HG03457 (cell line): Measurements from ENCODE around the gene PACRGL.
"Not testable (repeated sequence)": the region's sequence is repeated elsewhere in the genome, so short reads cannot be mapped to it uniquely, and the experiment has no call there.

Experiments
- ATAC-seq: cut with Tn5 transposase; IDR thresholded peaks from one replicate; pipeline ENCODE4 v1.9.1; 2021; ENCODE audit warnings: moderate number of reproducible peaks; ENCODE audit not compliant: unreplicated experiment

Gene PACRGL

DNA sequence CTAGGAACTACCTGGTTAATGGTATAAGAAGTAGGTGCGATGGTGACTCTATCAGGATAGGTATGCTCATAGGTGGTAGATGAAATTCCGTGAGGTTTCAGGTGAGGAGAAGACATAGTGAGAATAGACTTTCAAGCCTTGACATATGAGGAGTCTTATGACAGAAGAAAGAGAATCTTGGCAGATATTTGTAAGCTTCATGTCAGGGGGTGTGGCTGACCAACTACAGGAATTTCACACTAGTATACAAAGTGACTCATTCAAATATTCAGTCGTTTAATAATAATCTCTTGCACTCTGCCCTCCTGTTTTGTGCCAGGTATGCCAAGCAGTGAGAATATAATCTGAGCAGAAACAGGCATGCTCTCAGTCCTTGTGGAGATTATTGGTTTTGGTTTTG, 22.8 kb downstream of the PACRGL start:
- ATAC-seq = no peak

DNA sequence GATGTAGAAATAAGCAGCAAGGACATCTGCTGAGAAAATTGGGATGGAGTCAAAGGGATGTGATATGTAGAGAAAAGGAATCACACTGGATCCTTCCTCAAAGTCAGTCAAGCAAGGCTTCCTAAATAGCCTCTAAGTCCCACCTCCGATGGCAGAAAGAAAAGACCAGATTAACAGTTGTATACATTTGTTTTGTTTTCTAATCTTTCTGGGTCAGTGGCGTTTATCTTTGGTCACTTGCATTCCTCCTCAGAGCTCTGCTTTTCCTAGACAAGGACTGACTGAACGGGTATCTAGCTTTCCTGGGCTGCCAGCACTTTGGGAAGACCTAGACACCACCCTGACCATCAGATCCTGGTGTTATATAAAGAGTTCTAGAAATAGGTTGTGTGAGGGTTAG, 23.2 kb downstream of the PACRGL start:
- ATAC-seq = no peak

DNA sequence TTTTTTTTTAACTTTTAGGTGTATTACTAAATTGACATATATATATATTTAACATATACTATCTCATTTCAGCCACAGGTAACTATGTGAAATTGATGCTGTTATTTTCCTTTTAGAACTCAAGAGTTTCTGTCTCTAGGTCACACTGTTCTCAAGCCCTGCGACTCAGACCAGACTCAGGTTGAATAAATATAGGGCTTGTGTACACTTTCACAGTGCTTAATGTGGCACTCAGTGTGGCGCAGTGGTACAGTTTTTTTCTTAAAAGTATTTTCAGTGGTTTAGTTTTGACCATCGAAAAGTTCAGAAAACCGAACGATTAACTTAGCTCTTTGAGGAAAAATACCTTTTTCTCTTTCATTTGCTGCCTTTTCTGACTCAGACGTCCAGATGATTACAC, 24.7 kb downstream of the PACRGL start:
- peak; percentile 98 for ATAC-seq

DNA sequence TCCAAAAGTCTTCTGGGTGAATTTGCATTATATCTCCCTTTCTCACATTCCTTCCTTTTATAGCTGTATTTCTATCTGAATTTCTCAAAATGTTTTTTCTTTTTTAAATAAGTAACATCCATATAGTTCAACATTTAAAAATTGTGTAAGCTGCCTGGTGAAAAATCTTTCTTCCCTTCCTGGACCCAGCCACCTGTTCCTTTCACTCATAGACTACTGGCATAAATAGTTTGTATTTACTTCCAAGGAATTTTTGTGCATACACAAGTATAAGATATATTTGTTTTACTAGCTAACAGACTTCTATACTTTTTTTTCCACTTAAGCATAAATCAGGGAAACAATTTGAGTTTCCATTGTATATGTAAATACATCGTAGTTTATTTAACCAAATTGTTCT, 35.7 kb downstream of the PACRGL start:
- no peak for ATAC-seq

DNA sequence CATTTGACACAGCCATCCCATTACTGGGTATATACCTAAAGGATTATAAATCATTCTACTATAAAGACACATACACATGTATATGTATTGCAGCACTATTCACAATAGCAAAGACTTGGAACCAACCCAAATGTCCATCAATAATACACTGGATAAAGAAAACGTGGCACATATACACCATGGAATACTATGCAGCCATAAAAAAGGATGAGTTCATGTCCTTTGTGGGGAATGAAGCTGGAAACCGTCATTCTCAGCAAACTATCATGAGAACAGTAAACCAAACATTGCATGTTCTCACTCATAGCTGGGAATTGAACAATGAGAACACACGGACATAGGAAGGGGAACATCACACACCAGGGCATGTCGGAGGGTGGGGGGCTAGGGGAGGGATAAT, 45.7 kb downstream of the PACRGL start:
- not testable (repeated sequence) for ATAC-seq

DNA sequence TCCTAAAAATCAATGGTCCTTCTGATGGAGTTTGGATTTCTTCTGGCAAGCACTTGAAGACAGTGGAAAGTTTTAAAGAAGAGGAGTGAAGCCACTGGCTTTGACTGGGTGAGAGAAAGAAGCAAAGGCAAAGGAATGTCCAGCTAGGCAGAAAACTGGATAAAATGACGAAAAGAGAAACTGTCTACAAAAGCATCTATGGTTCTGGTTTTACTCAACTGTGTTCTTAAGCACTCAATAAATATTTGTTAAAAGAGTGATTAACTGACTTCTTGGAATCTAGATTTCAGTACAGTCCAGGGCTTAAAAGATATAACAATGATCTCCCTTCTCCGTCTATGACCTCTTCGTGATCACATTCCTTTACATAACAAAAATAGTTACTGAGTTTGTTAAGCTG, 52.4 kb downstream of the PACRGL start:
- no peak for ATAC-seq

DNA sequence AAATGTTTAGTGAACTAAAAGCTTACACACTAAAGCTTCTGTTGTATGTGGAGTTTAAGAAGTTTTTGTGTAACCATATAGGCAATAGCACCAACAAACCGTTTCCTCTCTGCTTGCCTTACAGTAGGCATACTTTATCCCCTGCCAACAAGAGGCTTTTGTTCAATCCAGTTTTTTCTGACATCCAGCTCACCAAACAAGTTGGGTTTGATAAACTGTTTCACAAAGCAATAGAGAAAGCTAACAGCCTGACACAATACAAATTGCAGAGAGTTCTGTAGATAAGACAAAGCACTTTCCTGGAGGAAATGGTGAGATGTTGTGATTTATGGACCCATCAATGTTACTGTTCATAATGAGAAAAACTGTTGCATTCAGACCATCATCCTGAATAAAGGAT, 53.8 kb downstream of the PACRGL start:
- no peak for ATAC-seq

DNA sequence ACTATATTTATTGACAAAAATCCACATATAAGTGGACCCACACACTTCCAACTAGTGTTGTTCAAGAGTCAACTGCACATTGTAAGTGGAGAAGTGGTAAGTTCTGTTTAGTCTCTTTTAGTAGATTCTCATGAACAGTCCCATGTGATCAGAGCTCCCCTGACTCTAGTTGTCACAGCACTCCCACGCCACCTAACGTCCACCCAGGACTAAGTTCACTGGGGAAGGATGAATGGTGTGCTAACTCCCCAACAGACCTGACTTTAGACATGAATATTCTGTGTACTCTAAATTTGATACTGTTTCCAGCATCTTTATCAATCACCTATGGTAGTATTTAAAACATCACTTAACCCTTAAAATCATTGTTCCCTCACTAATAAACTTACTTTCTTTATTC, 59.8 kb downstream of the PACRGL start:
- ATAC-seq = no peak

DNA sequence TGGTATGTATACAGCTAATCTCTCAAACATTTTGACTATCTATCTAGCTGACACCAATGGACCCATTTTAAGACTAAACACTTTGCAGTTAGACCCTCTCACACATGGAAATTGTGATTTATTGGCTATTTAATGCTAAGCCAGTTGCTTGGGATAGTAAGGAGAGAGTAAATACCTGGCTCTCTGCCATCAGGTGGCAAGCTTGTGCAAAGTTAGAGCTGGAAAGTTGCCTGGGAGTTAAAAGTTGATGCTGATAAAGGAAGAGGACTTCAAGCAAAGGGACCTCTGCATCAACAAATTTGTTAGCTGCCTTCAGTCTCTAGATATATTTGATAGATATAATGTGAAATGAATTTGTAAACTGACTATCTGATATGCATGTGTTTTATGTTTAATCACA, 61.1 kb downstream of the PACRGL start:
- ATAC-seq = no peak

DNA sequence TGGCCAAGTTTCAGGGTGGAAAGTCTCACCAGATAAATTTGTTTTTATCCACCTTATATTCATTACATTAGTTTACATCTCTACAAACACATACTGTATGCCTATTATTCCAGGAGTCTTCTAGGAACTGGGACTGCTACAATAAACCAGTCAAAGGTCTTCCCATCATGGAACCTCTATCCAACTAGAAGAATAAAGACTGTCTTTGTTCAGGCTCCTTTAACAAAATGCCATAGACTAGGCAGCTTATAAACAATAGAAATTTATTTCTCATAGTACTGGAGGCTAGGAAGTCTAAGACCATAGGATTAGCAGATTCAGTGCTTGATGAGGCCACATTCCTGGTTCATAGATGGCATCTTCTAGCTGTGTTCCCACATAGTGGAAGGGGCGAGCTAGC, 61.6 kb downstream of the PACRGL start:
- ATAC-seq = no peak

DNA sequence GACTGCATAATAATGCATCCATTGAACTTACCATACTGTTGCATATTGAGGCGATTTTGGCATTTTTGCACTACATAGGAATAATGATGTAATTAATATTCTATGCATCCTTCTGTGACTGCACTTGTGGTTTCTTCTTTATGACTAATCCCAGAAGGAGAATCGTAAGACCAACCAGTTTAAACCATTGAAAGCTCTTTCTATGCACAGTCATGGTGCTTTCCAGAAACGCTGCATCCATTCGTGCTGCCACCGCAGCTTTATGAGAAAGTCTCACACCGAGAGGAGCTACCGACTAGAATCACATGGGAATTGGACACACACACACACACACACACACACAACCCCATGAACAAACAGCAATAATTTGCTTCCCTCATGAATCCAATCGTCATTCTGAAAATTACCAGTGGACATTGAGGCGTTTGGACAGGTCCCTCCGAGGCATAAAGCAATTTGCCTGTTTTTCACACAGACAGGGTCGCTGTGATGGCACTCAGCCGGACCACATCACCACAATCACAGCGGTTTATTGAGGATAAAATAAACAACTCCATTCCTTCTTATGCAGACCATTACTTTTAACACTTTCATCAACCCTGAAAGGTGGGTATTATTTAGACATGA, 64.2 kb downstream of the PACRGL start:
- ATAC-seq = no peak

DNA sequence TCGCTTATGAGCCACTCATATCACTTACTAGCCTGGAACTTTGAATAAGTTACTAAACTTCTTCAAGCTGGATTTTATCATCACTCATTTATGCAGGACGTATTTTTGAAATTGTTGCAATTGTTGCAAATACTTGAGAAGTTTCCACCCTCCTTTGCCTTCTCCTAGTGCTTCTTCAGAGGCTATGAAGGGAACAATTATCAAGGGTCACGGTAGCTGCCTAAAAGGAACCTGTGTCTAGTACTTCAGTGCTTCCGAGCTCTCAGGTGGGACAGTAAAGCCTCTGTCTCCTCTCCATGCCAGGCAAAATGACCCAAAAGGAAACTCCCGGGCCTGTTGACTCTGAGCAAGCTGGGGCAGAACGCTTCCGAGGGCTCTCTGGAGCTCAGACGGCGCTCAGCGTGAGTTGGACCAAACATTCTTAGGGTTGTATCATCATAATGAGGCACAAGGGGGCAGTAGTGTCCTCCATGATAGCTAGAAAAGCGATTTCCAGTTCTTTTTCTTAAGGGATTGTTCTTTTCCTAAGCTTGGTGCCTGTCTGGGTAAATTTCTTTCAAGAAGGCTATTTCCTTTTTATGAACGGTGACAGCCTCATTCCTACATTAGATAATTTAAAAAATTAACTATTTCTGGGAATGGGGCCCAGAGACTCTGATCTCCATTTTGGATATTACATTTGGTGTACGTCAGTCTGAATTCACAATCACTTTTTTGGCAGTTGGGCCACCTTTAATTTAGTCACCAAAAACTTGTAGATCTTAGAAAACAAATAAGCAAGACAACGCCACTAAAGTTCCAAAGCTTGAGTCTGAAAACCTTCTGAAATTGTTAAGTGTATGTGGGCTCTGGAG, 73.1 kb downstream of the PACRGL start:
- peak; percentile 74 for ATAC-seq

DNA sequence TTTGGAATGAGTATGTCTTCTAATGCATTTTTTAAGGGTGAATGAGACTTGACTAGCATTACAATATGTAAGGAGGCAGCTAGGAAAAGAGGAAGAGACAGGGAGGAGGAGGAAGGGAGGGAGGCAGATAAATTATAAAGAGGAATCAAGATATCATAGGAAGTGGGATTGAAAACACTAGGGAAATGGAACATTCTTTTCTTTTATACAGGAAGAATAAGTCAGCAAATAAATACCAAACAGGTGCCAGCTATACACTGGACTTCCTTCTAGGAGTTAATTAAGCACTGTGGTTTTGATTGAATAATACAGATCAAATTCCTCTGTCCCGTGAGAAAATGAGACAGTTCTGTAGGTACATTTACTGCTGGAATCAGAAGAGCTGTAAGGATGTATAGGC, 78.6 kb downstream of the PACRGL start:
- ATAC-seq = no peak

DNA sequence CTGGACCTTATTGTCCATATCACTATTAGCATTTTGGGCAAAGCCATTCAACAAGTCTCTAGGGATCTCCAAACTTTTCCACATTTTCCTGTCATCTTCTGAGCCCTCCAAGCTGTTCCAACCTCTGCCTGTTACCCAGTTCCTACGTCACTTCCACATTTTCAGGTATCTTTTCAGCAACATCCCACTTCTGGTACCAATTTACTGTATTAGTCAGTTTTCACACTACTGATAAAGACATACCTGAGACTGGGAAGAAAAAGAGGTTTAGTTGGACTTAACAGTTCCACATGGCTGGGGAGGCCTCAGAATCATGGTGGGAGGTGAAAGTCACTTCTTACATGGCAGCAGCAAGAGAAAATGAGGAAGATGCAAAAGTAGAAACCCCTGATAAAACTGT, 82.9 kb downstream of the PACRGL start:
- ATAC-seq = not testable (repeated sequence)

DNA sequence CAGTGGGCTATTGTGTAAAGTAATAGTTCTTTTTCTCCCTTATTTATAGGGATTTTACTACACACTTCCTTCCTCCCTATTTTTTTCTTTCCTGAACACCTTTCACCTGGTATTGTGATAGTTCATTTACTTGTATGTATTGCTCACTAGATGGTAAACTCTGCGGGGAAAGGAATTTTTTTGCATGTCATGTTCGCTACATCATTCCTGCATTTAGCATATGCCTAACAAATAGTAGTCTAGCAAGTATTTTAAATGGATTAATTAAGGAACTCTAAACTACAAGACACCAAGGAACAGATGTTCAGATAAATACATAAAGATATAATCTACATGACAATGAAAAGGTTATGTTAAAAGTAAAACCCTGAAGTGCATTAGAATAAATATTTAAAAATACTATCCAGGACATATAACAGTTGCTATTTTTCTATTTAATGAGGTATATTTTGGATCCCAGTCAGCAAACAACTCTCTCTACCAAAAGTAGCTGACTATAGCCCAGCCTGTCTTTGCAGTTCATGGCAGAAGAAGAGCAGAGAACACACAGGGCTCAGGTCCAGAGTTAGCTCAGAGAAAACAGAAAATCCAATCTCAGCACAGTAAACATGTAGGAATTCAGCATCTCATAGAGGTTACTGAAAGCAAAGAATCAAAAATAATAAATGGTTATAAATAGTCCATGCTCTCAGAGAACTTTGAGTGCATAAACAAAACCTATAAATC, 87.8 kb downstream of the PACRGL start:
- ATAC-seq = no peak
